Activated CD4-positive, alpha-beta T cell treated with anti-CD3 and anti-CD28 coated beads, Interleukin-2, Interleukin-6, amounts not matched to agents 100 ng/mL and 50 ng/mL, durations not matched to agents 16 hours and 8 hours (primary cell): ENCODE data around the gene SCAMP1.

ENCODE experiments used
- DNase-seq: peaks from one replicate; pipeline ENCODE4 v3.0.0-alpha.2; 2020

SCAMP1 gene

GRCh38 chr5:78515670-78516069, 155.3 kb downstream of the SCAMP1 start:
- DNase-seq = no peak

GRCh38 chr5:78518365-78519197, 158.2 kb downstream of the SCAMP1 start:
- no peak for DNase-seq

- no peak for DNase-seq
Measured at GRCh38 chr5:78519198-78519941, 159.0 kb downstream of the SCAMP1 start.

GRCh38 chr5:78521455-78521854, 161.0 kb downstream of the SCAMP1 start:
- DNase-seq = no peak

- DNase-seq = no peak
Measured at GRCh38 chr5:78522476-78523260, 162.3 kb downstream of the SCAMP1 start.

- DNase-seq = no peak
Measured at GRCh38 chr5:78523314-78524193, 163.1 kb downstream of the SCAMP1 start.

- DNase-seq = peak; percentile 53
Measured at GRCh38 chr5:78526049-78526525, 165.7 kb downstream of the SCAMP1 start.

GRCh38 chr5:78527054-78527859, 166.8 kb downstream of the SCAMP1 start:
- DNase-seq = no peak

GRCh38 chr5:78527925-78528324, 167.5 kb downstream of the SCAMP1 start:
- no peak for DNase-seq
